Inflammatory macrophage treated with lipopolysaccharide for 4 hours (primary cell): ENCODE data around the gene SRP68.
"Not testable (repeated sequence)": the region's sequence is repeated elsewhere in the genome, so short reads cannot be mapped to it uniquely, and the experiment has no call there.

Experiments
- DNase-seq: peaks from one replicate; pipeline ENCODE4 v3.0.0-alpha.2; 2020

Gene SRP68

DNA sequence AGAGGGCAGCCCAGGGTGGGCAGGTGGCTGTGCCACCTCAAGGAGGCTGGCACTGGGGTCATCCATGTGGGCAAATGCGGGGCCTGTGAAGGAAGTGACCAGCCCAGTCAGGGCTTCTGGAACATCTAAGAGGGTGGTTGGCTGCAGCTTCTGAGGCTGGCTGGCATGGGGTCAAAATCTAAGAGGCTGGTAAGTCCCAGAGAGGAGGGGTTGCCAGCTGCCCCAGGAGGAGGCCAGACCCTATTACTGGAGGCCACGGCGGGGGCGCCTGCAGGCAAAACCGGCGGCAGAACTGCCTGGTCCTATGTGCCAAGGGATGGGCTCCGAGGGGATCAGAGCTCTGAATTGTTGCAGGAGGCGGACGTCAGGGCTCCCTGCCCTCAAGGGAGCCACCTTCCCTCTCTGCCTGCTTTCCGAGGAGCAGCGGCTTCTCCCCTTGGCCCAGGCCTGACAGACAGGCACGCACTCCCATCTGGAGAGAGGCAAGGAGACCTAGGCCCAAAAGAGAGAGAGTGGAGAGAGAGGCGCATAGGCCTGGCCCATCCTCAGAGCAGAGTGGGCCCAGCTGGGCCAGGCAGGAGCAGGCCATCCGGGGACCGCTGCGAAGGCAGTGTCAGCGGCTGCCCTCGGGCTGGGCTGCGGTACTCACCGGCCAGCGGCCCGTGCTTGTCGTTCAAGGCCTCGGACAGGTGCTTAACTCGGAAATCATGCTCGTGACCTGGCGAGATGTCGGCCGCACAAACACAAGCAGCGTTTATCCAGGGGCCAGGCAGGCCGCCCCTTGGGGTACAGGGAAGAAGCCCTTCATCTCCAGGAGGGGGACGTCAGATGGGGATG lies 17.6 kb upstream of the SRP68 start:
- DNase-seq = no peak

DNA sequence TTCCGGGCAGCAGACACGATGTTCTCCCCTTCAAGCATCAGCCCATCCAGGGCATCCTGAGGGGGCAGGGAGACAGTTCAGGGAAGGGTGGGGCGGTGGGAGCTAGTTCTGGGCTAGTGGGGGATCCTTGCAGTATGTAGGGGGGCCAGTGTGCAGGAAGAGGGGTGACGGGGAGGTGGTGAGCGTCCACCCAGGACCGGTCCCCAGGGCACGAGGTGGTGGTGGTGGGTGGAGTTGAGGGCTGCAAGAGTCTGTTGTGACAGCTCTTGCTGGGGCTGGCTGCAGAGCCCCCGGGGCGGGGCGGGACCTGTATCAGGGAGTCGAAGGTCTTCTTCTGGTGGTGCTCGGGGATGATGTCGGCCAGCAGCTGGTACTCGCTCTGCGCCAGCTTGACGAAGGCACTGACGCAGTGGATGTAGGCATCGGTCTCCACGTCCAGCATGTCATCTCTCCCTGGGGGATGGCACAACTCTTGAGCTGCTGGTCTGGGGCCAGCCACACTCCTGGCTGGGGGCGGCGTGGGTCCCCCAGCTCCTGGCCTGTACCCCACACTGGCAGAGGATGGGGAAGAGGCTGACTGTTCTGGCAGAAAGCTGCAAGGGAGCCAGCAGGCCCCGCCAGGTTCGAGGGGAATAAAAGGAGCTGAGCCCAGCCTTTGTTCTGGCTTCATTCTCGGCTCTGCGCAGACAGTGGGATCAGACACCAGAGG lies 16.7 kb upstream of the SRP68 start:
- DNase-seq = no peak

DNA sequence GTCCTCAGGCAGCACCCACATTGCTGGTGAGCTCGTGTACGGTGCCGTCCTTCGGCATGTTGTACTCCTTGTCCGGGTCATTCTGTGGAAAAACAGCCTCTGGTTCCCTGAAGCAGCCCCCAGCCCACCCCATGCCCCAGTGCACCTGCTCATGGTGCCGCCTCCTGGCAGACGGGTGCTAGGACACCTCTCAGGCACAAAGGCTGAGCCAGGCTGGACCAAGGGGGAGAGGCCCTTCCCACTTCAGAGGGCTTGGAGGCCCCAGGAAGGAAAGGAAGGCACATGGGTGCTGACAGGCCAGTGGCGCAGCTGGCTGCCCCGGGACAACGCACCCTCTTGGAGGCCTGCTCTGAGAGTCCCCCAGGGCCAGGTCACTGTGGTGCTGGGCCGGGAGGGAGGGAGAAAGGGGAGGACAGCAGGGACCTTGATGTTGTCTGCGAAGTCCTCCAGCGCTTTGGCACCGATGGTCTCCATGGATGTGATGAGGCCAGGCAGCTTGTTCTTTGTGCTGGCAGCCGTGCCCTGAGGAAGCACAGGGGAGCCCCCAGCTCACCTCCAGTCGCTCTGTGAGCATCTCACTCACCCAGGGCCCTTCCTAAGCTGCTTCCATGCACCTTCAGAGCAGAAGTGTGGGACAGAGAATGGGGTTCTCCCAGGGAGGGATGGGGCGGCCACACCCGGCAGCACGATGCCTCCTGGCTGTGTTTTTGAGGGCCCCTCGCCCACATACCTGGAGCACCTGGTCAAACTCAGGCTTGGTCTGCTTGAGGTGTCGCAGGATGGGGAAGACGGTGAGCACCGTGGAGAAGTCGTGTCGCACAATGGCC lies 15.9 kb upstream of the SRP68 start:
- no peak for DNase-seq

- no peak for DNase-seq
These were observed 15.2 kb upstream of the SRP68 start for GRCh38 chr17:76087531-76087930.

DNA sequence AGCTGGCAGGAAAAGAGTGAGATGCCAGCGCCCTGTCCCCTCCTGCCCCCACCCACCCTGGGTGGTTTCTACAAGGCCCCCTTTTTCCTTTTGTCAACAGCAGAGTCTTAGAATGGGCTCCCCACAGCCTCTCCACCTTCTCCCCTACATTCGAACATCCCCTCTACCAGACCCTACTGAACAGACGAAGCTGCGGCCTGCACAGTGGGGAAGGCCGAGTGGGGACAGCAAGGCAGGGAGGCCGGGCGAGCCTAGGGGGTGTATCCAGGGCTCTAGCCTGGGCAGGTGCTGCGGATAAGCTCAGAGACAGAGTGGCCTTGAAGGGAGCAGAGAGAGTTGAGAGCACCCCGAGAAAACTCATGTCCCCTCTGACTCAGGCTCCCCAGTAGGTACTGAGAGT lies 14.1 kb upstream of the SRP68 start:
- DNase-seq = no peak

GRCh38 chr17:76085731-76086366 lies 13.5 kb upstream of the SRP68 start:
- DNase-seq = no peak

- DNase-seq = no peak
These were observed 12.9 kb upstream of the SRP68 start for GRCh38 chr17:76085066-76085730.

GRCh38 chr17:76083536-76084182 lies 11.3 kb upstream of the SRP68 start:
- no peak for DNase-seq

DNA sequence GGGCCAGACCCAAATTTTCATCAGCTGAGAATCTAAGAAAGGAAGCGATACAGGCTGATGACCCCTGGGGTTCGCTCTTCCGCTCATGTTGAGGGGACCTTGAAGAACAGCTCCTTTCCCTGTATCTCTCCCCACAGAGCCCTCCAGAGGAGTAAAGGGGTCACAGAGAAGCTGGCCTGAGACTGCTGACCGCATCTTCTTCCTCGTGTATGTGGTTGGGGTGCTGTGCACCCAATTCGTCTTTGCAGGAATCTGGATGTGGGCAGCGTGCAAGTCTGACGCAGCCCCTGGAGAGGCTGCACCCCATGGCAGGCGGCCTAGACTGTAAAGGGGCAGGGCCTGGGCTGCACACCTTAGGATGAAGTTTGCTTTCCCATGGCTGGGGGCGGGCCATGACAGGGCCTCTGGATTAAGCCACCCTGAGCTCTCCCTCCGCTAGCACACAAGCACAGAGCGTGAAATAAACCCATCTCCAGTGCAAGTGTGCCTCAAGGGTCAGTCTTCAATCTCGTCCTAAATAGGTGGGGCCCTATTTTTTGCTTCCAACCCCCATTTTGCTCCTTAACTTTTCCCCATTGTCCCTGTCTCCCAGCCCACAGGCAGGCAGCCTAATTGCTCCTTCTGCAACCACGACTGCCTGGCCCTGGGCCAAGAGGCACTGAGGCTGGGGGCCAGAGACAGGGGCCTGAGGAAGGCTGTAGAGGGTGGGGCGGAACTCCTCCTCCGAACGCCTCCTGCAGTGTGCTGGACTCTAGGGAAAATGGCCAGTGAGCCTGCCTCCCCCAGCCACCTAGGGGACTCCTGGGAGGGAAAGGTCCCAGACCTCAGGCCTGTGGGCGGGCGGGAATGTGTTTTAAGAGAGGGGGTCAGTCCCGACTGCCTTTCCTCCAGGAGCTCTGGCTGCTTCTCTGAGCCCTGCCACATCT lies 10.3 kb upstream of the SRP68 start:
- no peak for DNase-seq

GRCh38 chr17:76081295-76082210 lies 9.2 kb upstream of the SRP68 start:
- no peak for DNase-seq

- DNase-seq = no peak
These were observed 8.5 kb upstream of the SRP68 start for GRCh38 chr17:76080768-76081287.

GRCh38 chr17:76079956-76080767 lies 7.8 kb upstream of the SRP68 start:
- no peak for DNase-seq

DNA sequence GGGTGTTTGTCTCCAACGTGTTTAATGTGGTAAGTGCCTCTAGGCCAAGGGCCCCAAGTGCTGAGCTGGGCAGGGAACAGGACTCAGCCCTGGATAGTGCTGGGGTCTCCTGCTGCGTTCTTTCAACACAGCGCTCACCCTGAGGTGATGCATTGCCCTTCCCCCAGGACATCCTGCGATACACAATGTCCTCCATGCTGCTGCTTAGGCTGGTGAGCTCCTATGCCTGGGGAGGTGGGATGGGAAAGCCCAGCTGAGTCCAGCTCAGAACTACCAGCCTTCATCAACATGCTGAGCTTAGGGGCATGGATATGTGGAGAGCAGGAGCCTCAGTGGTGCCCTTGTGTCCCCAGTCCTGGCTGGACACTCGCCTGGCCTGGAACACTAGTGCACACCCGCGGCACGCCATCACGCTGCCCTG lies 7.2 kb upstream of the SRP68 start:
- DNase-seq = no peak

DNA sequence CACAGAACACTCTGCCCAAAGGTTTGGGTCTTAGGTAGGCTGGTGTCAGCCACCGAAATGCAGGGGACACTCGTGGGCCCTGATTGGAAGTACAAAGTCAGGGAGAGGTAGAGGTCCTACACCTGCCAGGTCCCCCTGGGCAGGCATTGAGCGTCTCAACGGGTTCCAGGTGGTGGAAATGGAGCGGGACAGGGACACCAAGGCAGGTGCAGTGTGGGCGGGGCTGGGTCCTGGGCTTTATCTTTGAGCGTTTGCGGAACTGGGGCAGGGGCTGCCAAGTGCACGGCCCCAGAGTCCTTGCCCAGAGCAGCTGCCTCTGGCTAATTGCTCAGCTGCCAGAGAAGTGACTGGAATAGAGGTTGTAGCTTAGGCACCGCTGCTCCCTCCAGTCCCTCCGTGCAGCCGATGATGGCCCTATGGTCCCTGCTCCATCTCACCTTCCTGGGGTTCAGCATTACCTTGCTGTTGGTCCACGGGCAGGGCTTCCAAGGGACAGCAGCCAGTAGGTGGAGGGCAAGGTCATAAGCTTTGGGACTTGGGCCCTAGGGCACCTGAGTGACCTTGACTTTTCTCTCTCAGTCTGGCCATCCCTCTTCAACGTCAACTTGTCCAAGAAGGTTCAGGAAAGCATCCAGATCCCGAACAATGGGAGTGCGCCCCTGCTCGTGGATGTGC lies 6.7 kb upstream of the SRP68 start, which contains the start of gene ZACN:
Gene ZACN (plus strand): TSS at position 323 of the 675 bp plus-strand sequence. CDS start 83 bp downstream, at position 406.
- no peak for DNase-seq

GRCh38 chr17:76078370-76078769 lies 6.1 kb upstream of the SRP68 start:
- not testable (repeated sequence) for DNase-seq

GRCh38 chr17:76077584-76078110 lies 5.3 kb upstream of the SRP68 start:
- no peak for DNase-seq
